Measurements from ENCODE around the gene CRYBG2. TPM values are rescaled to one million over a fixed set of nuclear protein-coding genes. Genes with fewer than 3 reads are reported as not detected.

The CRYBG2 gene
- total RNA-seq, 1 donor from 2014 or later: 0.41 TPM

GRCh38 chr1:26370591-26371382 is 16.9 kb upstream of the CRYBG2 start:
- no peak for FAIRE-seq
- DNase-seq (ENCODE audit: low spot score in 2 of 2): no peak

GRCh38 chr1:26368486-26368885 is 14.6 kb upstream of the CRYBG2 start:
- no peak for DNase-seq (ENCODE audit: low spot score in 2 of 2)
- no peak for FAIRE-seq

DNA sequence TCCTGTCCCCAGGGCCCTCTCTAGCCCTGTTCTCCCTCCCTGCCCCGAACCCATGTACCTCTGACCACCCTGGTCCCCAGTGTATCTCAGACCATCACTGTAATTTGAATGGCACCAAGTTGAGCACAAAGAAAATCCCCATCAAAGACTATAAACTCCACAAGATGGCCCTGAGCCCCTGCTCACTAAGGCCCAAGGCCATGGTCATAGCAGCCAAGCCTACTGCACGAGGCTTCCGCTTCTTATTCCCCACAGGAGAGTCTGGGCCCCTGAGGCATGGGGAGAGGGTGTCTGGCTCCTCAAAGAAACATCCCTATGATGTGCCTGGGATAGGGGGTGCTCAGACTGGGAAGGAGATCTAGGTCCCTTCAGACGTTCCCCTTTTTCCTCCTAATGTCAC is 14.1 kb upstream of the CRYBG2 start:
- DNase-seq (ENCODE audit: low spot score in 2 of 2) (no peak), FAIRE-seq (no peak)

- DNase-seq (ENCODE audit: low spot score in 2 of 2) (no peak), FAIRE-seq (no peak)
These were observed 13.5 kb upstream of the CRYBG2 start for GRCh38 chr1:26367441-26367840.

DNA sequence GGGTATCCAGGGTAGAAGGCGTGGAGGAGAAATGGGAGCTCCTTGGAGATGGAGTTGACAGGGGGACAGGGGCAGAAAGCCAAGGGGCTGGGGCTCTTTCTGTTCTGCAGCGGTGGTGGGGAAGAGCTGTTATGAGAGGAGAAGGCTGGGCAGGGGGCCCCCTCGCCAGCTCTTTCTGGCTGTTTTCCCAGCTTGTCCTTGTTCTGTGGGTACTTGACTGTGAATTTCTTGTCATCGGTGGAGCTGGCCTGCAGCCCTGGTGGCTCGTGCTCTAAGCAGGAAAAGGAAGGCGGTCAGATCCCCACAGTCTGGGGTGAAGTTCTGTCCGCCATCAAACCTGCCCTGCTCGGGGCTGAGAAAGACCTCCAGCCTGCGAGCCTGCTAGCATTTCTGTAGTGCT is 11.0 kb upstream of the CRYBG2 start:
- FAIRE-seq (no peak), DNase-seq (ENCODE audit: low spot score in 2 of 2) (no peak)

DNA sequence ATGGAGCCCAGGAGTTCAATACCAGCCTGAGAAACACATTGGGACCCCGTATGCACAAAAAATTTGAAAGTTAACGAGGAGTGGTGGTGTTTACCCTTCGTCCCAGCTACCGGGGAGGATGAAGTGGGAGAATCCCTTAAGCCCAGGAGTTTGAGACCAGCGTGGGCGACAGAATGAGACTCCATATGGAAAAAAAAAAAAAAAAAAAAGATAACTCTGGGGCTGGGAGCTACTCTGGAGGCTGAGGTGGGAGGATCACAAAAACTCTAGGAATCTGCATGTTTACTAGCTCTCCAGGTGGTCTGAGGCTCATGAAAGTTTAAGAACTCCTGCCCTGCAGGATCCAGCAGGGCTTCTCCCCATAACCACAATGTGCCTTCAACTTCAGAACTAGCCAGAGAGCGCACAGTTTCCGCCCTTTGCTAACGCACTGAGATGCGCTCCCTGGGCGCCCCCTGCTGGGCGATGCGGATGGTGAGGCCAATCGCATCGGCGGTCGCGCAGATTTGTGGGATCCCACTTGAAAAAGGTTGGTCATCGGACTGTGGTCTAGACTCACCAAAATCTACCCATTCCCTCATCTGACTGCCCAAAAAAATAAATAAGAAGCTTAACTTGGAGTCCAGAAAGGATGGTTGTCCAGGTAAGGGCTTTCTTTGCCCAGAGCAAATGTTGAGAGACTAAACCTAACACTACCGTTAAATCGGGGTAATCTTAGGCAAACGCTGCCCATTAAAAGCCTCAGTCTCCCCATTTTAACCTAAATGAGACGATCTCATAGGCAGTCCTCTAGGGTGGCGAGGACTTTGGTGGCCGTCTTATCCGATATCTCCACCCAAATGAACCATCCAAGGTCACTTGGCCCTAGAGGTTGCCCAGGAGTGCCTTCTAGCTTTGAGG is 9.9 kb upstream of the CRYBG2 start:
- peak in 1 of 2 donors; percentile 70 for DNase-seq (ENCODE audit: low spot score in 2 of 2)
- no peak for FAIRE-seq

DNA sequence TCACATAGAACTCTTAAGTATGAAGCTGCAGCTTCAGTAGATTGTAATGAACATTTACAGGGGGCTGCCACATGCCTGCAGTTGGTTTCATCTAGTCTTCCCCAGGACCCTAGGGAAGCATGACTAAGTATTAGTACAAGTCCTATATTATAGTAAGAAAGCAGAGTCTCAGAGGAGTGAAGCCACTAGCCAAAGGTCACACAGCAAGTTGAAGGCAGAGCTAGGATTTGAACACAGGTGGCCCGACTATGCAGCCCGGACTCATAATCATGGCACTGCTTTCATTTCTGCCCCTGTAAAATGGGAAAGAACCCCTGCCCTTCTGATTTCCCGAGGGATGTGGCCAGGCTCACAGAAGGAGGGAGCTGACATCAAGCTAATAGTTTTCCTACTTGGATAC is 8.4 kb upstream of the CRYBG2 start:
- FAIRE-seq: no peak
- DNase-seq (ENCODE audit: low spot score in 2 of 2): no peak

GRCh38 chr1:26361605-26362122 is 7.7 kb upstream of the CRYBG2 start:
- no peak for FAIRE-seq
- DNase-seq (ENCODE audit: low spot score in 2 of 2): no peak

- DNase-seq (ENCODE audit: low spot score in 2 of 2): no peak
These were observed 7.1 kb upstream of the CRYBG2 start for GRCh38 chr1:26360807-26361604.

GRCh38 chr1:26359981-26360806 is 6.3 kb upstream of the CRYBG2 start:
- FAIRE-seq: no peak
- no peak for DNase-seq (ENCODE audit: low spot score in 2 of 2)

More at GRCh38 chr1:26360807-26361604, 7.1 kb upstream of the CRYBG2 start:
- FAIRE-seq: no peak

GRCh38 chr1:26358411-26359384 is 4.8 kb upstream of the CRYBG2 start:
- FAIRE-seq (no peak), DNase-seq (ENCODE audit: low spot score in 2 of 2) (no peak)

- no peak for DNase-seq (ENCODE audit: low spot score in 2 of 2)
- FAIRE-seq: no peak
These were observed 3.2 kb upstream of the CRYBG2 start for GRCh38 chr1:26357121-26357602.

DNA sequence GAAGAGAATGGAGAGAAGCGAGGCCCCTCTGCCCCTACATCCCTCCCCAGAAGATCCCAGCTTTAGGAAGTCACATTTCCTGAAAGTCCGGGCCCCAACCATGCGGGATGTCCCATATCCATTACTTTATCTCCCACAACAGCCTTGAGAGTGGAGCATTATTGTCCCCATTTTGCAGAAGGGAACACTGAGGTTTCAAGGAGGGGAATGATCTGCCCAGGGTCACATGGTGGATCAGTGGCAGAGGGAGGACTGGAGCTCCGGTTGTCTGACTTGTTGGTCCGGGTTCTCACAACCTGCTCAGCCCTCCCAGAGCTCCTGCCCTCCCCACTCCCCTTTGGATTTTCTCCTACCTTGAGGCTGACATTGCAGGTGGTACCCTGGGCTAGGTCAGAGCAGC is 2.2 kb upstream of the CRYBG2 start:
- no peak for FAIRE-seq

GRCh38 chr1:26354972-26355371 is 1.0 kb upstream of the CRYBG2 start:
- DNase-seq (ENCODE audit: low spot score in 2 of 2): no peak
- FAIRE-seq: no peak

More for the DNA sequence above, 2.2 kb upstream of the CRYBG2 start:
- no peak for DNase-seq (ENCODE audit: low spot score in 2 of 2)

GRCh38 chr1:26353210-26353859 is 595 bp downstream of the CRYBG2 start:
- DNase-seq (ENCODE audit: low spot score in 2 of 2) (no peak), FAIRE-seq (no peak)

GRCh38 chr1:26352338-26352679 is 1.6 kb downstream of the CRYBG2 start:
- DNase-seq (ENCODE audit: low spot score in 2 of 2): no peak
- no peak for FAIRE-seq

DNA sequence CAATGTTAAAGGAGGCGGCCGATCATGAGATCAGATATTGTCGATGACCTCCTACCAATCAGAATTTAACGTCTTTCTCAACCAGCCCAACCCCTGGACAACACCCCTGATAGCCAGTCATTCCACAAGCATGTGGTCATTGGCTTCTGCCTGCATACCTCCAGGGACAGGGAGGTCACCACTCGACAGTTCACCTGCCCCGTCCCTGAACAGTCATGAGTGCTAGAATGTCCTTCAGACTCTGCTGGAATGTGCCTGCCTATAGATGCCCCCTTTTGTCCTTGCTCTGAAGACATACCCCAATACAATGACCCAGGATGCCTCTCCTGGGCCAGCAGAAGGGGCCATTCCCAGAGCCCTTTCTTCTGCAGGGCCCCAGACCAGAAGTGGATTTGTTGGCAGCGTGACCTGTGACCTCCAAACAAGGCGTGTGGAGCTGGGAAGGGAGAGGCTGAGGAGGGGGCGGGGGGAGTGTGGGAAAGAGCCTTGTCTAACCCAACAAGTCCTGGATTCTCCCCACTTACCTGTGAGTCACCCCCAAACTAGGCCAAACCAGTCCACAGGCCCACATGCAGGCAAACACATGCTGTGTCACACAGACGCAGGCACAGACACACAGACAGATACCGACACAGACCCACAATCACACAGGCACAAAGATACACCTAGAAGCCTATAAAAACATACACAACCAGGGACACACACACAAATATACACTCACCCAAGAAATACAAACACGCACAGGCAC is 2.2 kb downstream of the CRYBG2 start:
- no peak for DNase-seq (ENCODE audit: low spot score in 2 of 2)
- no peak for FAIRE-seq

All from frontal cortex (tissue), 4 donors.